ENCODE data around the gene UBE2O.

DNA sequence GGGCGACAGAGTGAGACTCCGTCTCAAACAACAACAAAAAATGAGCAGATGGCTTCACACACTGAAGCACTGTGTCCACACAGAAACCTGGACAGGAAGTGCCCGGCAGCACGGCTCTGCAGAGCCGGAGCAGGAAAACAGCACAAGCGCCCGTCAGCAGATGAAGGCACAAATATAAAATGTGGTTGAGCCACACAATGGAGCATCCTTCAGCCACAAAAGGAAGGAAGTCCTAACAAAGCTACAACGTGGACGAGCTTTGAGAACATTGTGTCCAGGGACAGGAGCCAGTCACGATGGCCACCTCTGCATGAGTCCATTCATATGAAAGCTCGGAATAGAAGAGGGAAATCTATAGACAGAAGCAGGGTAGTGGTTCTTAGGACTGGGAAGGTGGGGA, 32.6 kb upstream of the UBE2O start:
- TF ChIP-seq, protein P1, sequence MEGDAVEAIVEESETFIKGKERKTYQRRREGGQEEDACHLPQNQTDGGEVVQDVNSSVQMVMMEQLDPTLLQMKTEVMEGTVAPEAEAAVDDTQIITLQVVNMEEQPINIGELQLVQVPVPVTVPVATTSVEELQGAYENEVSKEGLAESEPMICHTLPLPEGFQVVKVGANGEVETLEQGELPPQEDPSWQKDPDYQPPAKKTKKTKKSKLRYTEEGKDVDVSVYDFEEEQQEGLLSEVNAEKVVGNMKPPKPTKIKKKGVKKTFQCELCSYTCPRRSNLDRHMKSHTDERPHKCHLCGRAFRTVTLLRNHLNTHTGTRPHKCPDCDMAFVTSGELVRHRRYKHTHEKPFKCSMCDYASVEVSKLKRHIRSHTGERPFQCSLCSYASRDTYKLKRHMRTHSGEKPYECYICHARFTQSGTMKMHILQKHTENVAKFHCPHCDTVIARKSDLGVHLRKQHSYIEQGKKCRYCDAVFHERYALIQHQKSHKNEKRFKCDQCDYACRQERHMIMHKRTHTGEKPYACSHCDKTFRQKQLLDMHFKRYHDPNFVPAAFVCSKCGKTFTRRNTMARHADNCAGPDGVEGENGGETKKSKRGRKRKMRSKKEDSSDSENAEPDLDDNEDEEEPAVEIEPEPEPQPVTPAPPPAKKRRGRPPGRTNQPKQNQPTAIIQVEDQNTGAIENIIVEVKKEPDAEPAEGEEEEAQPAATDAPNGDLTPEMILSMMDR (IDR thresholded peaks at IDR 0.05): no peak
- TF ChIP-seq POLR2A (IDR thresholded peaks at IDR 0.05) (no peak), EP300 (IDR thresholded peaks at IDR 0.05) (no peak)

Data from ovary (tissue), 3 donors.